ENCODE data around the gene AGAP5. TPM values are rescaled to one million over a fixed set of nuclear protein-coding genes. Genes with fewer than 3 reads are reported as not detected.

The AGAP5 gene
- polyA plus RNA-seq, 1 experiment, result 4.0 TPM

- Histone ChIP-seq H3K36me3 (ENCODE audit: control insufficient read depth, insufficient read depth, low read length) (no peaks in the 10 kb centered on the region), H3K27me3 (ENCODE audit: control insufficient read depth, insufficient read depth, low read length) (no peaks in the 10 kb centered on the region), H3K4me3 (ENCODE audit: low read depth, low read length) (no peak within 1 kb of the TSS)
- TF ChIP-seq CTCF (IDR thresholded peaks at IDR 0.05; ENCODE audit: insufficient read depth, low read depth, low read length), result no peak
- CTCF ChIA-PET, result no interaction called here
- no peak for DNase-seq (ENCODE audit: low read depth)
- POLR2A ChIA-PET, result no interaction called here
Observed at GRCh38 chr10:73655990-73656298, 42.0 kb downstream of the AGAP5 start, which contains the start of gene SYNPO2L. Gene SYNPO2L, minus strand, starts transcription at chr10:73656029. Its CDS starts 107 bp downstream, at chr10:73655922.

GRCh38 chr10:73655257-73655989 lies 42.5 kb downstream of the AGAP5 start:
- ChIA-PET CTCF (no interaction called here), POLR2A (no interaction called here)
- TF ChIP-seq CTCF (IDR thresholded peaks at IDR 0.05; ENCODE audit: insufficient read depth, low read depth, low read length), result no peak
- DNase-seq (ENCODE audit: low read depth), result no peak
- Histone ChIP-seq H3K4me3 (ENCODE audit: low read depth, low read length) (no peak overlapping the region), H3K36me3 (ENCODE audit: control insufficient read depth, insufficient read depth, low read length) (no peaks in the 10 kb centered on the region), H3K27me3 (ENCODE audit: control insufficient read depth, insufficient read depth, low read length) (no peaks in the 10 kb centered on the region)

GRCh38 chr10:73653701-73654100 lies 44.2 kb downstream of the AGAP5 start:
- Histone ChIP-seq H3K4me3 (ENCODE audit: low read depth, low read length) (no peak overlapping the region), H3K27me3 (ENCODE audit: control insufficient read depth, insufficient read depth, low read length) (no peaks in the 10 kb centered on the region), H3K36me3 (ENCODE audit: control insufficient read depth, insufficient read depth, low read length) (no peaks in the 10 kb centered on the region)
- ChIA-PET CTCF (interaction anchor here (0.8 to 1.0 kb wide), 3 partner anchors 9 to 161 kb away, joined by 3 to 4 read pairs (median 3); no protein-coding TSS in a partner anchor), POLR2A (no interaction called here)
- TF ChIP-seq CTCF (IDR thresholded peaks at IDR 0.05; ENCODE audit: insufficient read depth, low read depth, low read length), result no peak
- DNase-seq (ENCODE audit: low read depth), result no peak

- Histone ChIP-seq H3K36me3 (ENCODE audit: control insufficient read depth, insufficient read depth, low read length) (no peaks in the 10 kb centered on the region), H3K27me3 (ENCODE audit: control insufficient read depth, insufficient read depth, low read length) (no peaks in the 10 kb centered on the region), H3K4me3 (ENCODE audit: low read depth, low read length) (no peak overlapping the region)
- ChIA-PET POLR2A (no interaction called here), CTCF (interaction anchor here (1.0 kb wide), 2 partner anchors 9 to 124 kb away, joined by 3 to 4 read pairs; no protein-coding TSS in a partner anchor)
- DNase-seq (ENCODE audit: low read depth), result no peak
- TF ChIP-seq CTCF (IDR thresholded peaks at IDR 0.05; ENCODE audit: insufficient read depth, low read depth, low read length), result no peak
Observed at GRCh38 chr10:73653195-73653594, 44.7 kb downstream of the AGAP5 start.

GRCh38 chr10:73650537-73651331 lies 47.2 kb downstream of the AGAP5 start:
- POLR2A ChIA-PET, result no interaction called here
- CTCF ChIA-PET, result interaction anchor here (1.0 to 10.6 kb wide), 3 partner anchors 121 to 229 kb away, joined by 4 to 181 read pairs (median 6); no protein-coding TSS in a partner anchor
- no peak overlapping the region for H3K4me3 ChIP-seq (ENCODE audit: low read depth, low read length)
- no peaks in the 10 kb centered on the region for H3K27me3 ChIP-seq (ENCODE audit: control insufficient read depth, insufficient read depth, low read length)
- no peaks in the 10 kb centered on the region for H3K36me3 ChIP-seq (ENCODE audit: control insufficient read depth, insufficient read depth, low read length)
- no peak for TF ChIP-seq CTCF (IDR thresholded peaks at IDR 0.05; ENCODE audit: insufficient read depth, low read depth, low read length)
- peak; percentile 19 for DNase-seq (ENCODE audit: low read depth)
